ENCODE measurements around the gene DCAF10. TPM values are rescaled to one million over a fixed set of nuclear protein-coding genes. Genes with fewer than 3 reads are reported as not detected.

Gene DCAF10
- total and polyA plus RNA-seq, 2 of the 13 experiments (the other 11 are each of a cell fraction or from before 2014, with no cell fraction given): 9.2 to 20.3 TPM

DNA sequence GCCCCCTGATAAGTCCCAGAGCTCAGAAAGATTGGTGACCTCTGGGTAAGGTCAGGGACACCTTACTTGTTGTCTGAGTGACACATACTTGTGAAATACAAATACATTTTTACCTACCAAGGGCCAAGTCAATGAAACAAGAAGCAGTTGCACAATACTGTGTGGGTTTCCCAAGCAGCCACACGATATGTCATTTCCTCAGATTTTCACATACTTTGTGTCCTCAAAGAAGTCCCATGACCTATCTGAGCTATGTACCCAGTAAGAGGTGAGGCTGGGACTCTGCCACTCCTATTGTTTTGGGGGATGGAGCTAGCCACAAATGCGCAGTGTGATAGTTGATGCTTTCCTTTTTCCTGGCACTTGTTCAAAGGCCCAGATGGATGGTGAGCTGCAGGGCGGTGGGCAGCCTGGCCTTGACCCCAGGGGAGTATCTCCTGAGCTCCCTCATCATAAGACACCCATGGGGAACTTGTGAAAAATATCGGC, 108.1 kb downstream of the DCAF10 start (continued):
- peak; percentile 99 for TF ChIP-seq FOSL1 (CRISPR knock-in tag; IDR thresholded peaks at IDR 0.05; ENCODE audit: borderline replicate concordance)
- peak; percentile 77 for TF ChIP-seq TEAD3 (CRISPR knock-in tag; optimal IDR thresholded peaks at IDR 0.05; ENCODE audit: borderline replicate concordance)
- peak; percentile 99 for TF ChIP-seq GATAD2A (CRISPR knock-in tag; IDR thresholded peaks at IDR 0.05)
- TF ChIP-seq RARA (CRISPR knock-in tag; IDR thresholded peaks at IDR 0.05): peak; percentile 97
- 0 out of 2 replicates have a peak, but pooled peaks have one; percentile 36 for TF ChIP-seq NKX3-1 (CRISPR knock-in tag; IDR thresholded peaks at IDR 0.05)
- no peak for TF ChIP-seq ZMYM2 (CRISPR knock-in tag; IDR thresholded peaks at IDR 0.05)
- TF ChIP-seq ZNF335 (CRISPR knock-in tag; IDR thresholded peaks at IDR 0.05): no peak
- no peak for TF ChIP-seq ZNF619 (CRISPR knock-in tag; IDR thresholded peaks at IDR 0.05)
- TF ChIP-seq JUND (CRISPR knock-in tag; IDR thresholded peaks at IDR 0.05): peak; percentile 83
- TF ChIP-seq PRDM10 (CRISPR knock-in tag; IDR thresholded peaks at IDR 0.05; ENCODE audit: low read depth): peak; percentile 57; the same call in 1 of the 2 replicates
- peak; percentile 56 for TF ChIP-seq FOXA1 (IDR thresholded peaks at IDR 0.05)
- TF ChIP-seq FOXA1 (CRISPR knock-in tag; IDR thresholded peaks at IDR 0.05): peak; percentile 96
- TF ChIP-seq, protein P1, sequence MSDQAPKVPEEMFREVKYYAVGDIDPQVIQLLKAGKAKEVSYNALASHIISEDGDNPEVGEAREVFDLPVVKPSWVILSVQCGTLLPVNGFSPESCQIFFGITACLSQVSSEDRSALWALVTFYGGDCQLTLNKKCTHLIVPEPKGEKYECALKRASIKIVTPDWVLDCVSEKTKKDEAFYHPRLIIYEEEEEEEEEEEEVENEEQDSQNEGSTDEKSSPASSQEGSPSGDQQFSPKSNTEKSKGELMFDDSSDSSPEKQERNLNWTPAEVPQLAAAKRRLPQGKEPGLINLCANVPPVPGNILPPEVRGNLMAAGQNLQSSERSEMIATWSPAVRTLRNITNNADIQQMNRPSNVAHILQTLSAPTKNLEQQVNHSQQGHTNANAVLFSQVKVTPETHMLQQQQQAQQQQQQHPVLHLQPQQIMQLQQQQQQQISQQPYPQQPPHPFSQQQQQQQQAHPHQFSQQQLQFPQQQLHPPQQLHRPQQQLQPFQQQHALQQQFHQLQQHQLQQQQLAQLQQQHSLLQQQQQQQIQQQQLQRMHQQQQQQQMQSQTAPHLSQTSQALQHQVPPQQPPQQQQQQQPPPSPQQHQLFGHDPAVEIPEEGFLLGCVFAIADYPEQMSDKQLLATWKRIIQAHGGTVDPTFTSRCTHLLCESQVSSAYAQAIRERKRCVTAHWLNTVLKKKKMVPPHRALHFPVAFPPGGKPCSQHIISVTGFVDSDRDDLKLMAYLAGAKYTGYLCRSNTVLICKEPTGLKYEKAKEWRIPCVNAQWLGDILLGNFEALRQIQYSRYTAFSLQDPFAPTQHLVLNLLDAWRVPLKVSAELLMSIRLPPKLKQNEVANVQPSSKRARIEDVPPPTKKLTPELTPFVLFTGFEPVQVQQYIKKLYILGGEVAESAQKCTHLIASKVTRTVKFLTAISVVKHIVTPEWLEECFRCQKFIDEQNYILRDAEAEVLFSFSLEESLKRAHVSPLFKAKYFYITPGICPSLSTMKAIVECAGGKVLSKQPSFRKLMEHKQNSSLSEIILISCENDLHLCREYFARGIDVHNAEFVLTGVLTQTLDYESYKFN (CRISPR knock-in tag; conservative IDR thresholded peaks at IDR 0.05): peak; percentile 69
- no peak for TF ChIP-seq ZNF225 (CRISPR knock-in tag; IDR thresholded peaks at IDR 0.05)
- TF ChIP-seq ZBTB25 (CRISPR knock-in tag; IDR thresholded peaks at IDR 0.05): peak; percentile 76; the same call in 1 of the 2 replicates
- TF ChIP-seq GPBP1L1 (CRISPR knock-in tag; IDR thresholded peaks at IDR 0.05): no peak
- no peak for TF ChIP-seq ZNF616 (CRISPR knock-in tag; IDR thresholded peaks at IDR 0.05; ENCODE audit: low read depth)
- no peak; the same call in 1 of the 2 replicates for TF ChIP-seq ZBTB10 (CRISPR knock-in tag; IDR thresholded peaks at IDR 0.05; ENCODE audit: borderline replicate concordance)
- 0 out of 2 replicates have a peak, but pooled peaks have one; percentile 62 for TF ChIP-seq MED13 (CRISPR knock-in tag; IDR thresholded peaks at IDR 0.05)

Measured in HepG2 (cell line).